Measurements from ENCODE around the gene ZNF853.

Gene ZNF853

DNA sequence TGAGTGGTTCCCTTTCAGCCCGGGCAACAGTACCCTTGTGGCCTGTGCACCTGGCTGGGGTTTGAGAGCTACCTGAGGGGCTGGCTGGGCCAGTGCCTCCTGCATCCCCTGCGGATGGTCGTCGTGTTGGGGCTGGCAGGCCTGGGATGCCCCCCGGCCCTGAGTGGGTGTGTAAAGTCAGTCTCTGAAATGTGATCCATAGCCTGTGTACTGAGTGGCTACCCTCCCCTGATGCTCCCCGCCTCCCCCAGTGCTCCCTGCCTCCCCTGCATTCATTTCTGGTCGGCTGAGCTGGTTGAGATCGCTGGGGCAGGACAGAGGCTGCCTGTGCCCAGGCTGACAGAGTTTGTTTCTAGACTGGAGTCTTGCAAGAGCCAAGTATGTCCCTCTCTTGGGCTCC lies 31.1 kb downstream of the ZNF853 start:
- TF ChIP-seq, protein P1, sequence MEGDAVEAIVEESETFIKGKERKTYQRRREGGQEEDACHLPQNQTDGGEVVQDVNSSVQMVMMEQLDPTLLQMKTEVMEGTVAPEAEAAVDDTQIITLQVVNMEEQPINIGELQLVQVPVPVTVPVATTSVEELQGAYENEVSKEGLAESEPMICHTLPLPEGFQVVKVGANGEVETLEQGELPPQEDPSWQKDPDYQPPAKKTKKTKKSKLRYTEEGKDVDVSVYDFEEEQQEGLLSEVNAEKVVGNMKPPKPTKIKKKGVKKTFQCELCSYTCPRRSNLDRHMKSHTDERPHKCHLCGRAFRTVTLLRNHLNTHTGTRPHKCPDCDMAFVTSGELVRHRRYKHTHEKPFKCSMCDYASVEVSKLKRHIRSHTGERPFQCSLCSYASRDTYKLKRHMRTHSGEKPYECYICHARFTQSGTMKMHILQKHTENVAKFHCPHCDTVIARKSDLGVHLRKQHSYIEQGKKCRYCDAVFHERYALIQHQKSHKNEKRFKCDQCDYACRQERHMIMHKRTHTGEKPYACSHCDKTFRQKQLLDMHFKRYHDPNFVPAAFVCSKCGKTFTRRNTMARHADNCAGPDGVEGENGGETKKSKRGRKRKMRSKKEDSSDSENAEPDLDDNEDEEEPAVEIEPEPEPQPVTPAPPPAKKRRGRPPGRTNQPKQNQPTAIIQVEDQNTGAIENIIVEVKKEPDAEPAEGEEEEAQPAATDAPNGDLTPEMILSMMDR (IDR thresholded peaks at IDR 0.05; ENCODE audit: low read depth, low read length) = no peak
- no peak overlapping the region for H3K4me3 ChIP-seq (ENCODE audit: low read depth, low read length)

DNA sequence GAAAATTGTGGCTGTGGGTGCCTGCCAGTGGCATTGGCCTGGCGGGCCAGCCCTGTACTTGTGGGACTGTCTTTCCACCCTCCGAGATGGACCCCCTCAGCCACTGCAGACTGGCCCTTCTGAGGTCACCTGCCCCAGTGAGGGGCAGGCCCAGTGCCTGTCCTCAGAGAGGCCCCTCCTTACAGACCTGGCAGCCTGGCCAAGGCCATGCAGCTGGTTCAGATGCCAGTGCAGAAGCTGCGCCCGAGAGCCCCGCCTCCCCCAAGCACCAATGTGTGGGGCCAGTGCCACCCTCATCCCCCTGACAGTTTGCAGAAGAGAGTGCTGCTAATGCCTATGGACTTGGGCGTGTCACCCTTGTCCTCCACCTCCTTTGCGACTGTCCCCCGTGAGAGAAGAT lies 31.7 kb downstream of the ZNF853 start:
- TF ChIP-seq, protein P1 (IDR thresholded peaks at IDR 0.05; ENCODE audit: low read depth, low read length) = no peak

DNA sequence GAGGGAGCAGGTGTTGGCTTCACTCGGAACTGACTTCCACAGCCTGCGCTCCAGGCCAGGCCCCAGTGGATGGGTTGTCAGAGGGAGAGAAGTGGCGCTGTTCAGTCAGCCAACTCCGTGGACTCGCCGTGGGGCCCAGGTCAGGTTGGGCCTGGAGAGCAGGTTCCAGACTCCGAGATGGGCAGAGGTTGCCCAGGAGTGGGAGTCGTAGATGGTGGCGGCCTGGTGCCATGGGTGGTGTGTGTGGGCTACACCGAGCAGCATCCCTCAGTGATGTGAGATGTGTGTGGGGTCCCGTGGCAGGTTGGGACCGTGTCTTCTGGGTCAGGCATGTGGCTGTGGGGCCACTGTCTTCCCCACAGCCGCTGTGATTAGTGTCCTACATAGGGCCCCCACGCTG lies 32.1 kb downstream of the ZNF853 start:
- TF ChIP-seq, protein P1 (IDR thresholded peaks at IDR 0.05; ENCODE audit: low read depth, low read length) = no peak

More for the DNA sequence above, 31.7 kb downstream of the ZNF853 start:
- no peak overlapping the region for H3K4me3 ChIP-seq (ENCODE audit: low read depth, low read length)

DNA sequence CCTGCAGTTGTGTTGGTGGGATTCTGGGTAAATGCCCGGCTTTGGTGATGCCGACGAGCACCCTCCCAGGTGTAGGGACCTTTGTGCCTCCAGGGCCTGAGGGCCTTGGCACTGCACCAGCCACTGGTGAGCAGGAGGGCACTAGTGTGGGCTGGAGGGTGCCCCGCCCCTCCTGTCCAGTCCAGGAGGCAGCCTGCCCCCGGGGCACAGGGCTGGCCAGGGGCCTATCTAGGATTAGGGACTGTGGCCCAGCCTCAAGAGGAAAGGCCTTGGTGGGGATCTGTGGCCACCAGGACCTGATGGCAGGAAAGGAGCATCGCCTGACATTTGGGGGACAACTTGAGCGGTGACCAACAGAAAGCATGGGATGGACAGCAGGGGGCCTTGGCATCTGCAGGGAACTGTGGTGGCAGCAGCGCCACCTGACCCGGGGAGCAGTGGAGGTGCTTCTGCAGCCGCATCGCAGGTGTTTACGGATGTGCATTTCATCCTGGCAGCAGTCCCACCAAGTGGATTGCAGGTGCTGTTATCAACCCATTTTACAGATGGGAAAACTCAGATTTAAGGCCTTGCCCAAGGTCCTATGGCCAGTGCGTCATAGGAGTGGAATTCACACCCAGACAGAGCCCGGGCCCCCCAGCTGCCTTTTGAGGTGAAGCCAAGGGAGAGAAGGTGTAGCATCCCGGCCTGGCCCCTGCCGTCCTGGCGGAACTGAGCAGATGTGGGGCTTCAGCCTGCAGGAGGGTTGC lies 32.8 kb downstream of the ZNF853 start:
- TF ChIP-seq, protein P1 (IDR thresholded peaks at IDR 0.05; ENCODE audit: low read depth, low read length) = no peak
- no peak overlapping the region for H3K4me3 ChIP-seq (ENCODE audit: low read depth, low read length)

More for the DNA sequence above, 32.1 kb downstream of the ZNF853 start:
- no peak overlapping the region for H3K4me3 ChIP-seq (ENCODE audit: low read depth, low read length)

DNA sequence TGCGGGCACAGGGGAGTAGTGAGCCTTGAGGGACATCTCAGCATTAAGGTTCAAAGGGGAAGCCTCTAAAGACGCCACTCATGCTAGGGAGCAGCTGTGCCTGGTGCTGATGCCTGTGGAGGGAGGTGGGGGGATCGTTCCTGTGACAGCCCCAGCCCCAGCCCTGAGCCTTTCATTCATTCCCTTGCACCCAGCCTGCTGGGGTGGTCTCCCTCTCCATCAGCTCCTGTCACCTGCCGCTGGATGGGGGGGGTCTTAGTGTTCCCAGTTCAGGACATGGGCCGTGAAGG lies 33.4 kb downstream of the ZNF853 start:
- H3K4me3 ChIP-seq (ENCODE audit: low read depth, low read length) = no peak overlapping the region
- TF ChIP-seq, protein P1 (IDR thresholded peaks at IDR 0.05; ENCODE audit: low read depth, low read length) = no peak

DNA sequence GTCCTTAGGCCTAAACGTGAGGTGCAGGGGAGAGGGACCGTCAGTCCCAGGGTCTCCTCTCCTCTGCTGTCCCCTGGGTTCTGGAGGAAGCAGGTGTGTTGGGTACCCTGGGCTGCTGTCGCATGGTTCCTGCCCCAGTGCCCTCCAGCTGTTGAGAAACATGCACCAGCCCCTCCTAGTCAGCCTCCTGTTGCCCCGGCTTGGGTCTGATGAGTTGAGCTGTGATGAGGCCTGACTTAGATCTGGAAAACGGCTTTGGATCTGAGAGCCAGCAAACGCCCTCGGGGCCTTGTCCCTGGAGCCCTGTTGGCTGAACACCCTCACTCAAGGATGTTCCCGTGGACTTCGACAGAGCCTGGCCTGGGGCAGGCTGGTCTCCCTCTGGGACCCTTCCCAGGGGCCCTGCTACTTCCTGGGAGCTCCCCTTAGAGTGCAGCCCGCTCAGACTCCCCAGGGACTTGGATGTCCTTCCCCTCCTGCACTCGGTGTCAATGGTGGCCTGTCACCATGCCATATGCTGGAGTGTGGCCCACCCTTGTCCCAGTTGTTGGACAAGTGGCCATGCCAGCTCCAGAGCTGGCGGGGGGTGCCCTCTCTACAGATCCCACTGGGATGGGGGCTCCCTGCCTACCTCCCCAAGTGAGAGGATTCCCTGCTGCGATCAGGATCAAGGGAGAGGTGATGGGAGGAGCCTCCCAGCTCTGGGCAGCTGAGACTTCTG lies 34.0 kb downstream of the ZNF853 start:
- TF ChIP-seq, protein P1 (IDR thresholded peaks at IDR 0.05; ENCODE audit: low read depth, low read length) = no peak
- H3K4me3 ChIP-seq (ENCODE audit: low read depth, low read length) = no peak overlapping the region

DNA sequence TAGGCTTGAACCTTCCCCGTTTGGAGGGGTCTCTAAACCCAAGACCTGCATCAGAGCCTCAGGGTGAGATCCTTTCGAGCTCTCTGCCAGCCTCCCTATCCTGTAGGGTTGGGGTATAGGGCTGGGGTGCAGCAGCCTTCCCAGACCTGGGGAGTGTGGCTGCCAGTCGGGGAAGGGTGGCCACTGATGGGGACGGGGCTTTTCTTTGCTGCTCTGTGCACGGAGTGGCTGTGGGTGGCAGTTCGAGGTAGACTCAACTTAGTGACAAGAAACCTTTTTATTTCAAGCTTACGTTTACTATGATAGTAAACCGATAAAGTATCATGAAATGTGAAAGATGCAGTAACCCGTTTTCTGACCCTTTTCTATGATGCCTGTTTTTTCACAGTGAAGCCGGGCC lies 34.7 kb downstream of the ZNF853 start:
- no peak overlapping the region for H3K4me3 ChIP-seq (ENCODE audit: low read depth, low read length)
- TF ChIP-seq, protein P1 (IDR thresholded peaks at IDR 0.05; ENCODE audit: low read depth, low read length) = no peak

Data from WI38 (cell line).